Measurements from ENCODE around the gene TMED5.

- TF ChIP-seq CTCF (IDR thresholded peaks at IDR 0.05), result no peak
- no peak for TF ChIP-seq POLR2A (IDR thresholded peaks at IDR 0.05)
These were observed 16.4 kb upstream of the TMED5 start for GRCh38 chr1:93196591-93196990.
